Measurements from ENCODE around the gene KANSL1. TPM values are rescaled to one million over a fixed set of nuclear protein-coding genes. Genes with fewer than 3 reads are reported as not detected.

KANSL1 gene
- total RNA-seq, 1 donor from 2014 or later, result 121 TPM

DNA sequence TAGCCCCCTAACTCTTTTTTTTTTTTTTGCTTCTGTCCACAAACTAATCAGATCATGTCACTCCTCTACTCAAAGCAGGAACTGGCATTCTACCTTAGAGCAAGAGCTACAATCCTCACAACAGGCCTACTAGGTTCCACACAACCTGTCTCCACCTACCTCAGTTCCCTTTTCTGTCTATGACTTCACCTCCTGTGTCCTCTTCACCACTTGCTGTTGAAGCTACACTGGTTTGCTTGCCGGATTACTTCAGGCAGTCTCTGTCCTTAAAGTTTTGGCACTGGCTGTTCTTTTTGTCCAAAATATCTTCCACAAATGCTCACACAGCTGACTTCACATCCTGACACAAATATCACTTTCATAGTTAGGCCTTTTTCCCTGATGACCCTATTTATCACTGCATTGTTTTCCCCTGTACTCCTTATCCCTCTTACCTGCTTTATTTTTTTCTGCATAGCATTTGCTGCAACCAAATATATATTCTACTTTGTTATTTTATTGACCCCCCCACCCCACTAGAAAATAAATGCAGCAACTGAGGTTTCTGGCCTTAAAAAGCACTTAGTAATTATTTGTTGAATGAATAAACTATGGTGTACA is 72.0 kb downstream of the KANSL1 start:
- Mint-ChIP-seq H3K27ac (ENCODE audit: unreplicated experiment) (no peak overlapping the region), H3K27me3 (ENCODE audit: low read depth) (no peaks in the 10 kb centered on the region), H3K4me1 (peaks cover 56% of the 10 kb centered on the region), H3K4me3 (no peak overlapping the region), H3K36me3 (ENCODE audit: low read depth) (no peaks in the 10 kb centered on the region), H3K9me3 (no peaks in the 10 kb centered on the region)
- TF ChIP-seq, protein P1, sequence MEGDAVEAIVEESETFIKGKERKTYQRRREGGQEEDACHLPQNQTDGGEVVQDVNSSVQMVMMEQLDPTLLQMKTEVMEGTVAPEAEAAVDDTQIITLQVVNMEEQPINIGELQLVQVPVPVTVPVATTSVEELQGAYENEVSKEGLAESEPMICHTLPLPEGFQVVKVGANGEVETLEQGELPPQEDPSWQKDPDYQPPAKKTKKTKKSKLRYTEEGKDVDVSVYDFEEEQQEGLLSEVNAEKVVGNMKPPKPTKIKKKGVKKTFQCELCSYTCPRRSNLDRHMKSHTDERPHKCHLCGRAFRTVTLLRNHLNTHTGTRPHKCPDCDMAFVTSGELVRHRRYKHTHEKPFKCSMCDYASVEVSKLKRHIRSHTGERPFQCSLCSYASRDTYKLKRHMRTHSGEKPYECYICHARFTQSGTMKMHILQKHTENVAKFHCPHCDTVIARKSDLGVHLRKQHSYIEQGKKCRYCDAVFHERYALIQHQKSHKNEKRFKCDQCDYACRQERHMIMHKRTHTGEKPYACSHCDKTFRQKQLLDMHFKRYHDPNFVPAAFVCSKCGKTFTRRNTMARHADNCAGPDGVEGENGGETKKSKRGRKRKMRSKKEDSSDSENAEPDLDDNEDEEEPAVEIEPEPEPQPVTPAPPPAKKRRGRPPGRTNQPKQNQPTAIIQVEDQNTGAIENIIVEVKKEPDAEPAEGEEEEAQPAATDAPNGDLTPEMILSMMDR (conservative IDR thresholded peaks at IDR 0.05), result no peak
- no peak for DNase-seq (ENCODE audit: low read depth, low spot score)

DNA sequence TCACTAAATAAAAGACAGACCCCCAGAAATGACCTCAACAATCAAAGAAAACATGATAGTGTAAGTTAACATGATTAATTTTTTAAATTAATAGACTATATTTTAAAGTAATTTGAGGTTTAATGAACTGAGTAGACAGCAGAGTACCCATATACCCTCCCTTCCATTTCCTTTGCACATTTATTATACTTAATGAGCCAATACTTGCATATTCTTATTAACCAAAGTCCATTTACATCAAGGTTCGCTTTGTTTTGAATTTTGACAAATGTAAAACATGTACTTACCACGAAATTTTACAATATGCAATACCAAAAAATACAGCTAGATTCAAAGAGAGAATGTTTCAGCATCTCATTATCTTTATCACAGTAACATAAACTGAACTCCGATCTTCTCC is 72.7 kb downstream of the KANSL1 start:
- Mint-ChIP-seq H3K9me3 (no peaks in the 10 kb centered on the region), H3K4me1 (peaks cover 60% of the 10 kb centered on the region), H3K36me3 (ENCODE audit: low read depth) (no peaks in the 10 kb centered on the region), H3K27ac (ENCODE audit: unreplicated experiment) (no peak overlapping the region), H3K4me3 (no peak overlapping the region), H3K27me3 (ENCODE audit: low read depth) (no peaks in the 10 kb centered on the region)
- TF ChIP-seq, protein P1 (conservative IDR thresholded peaks at IDR 0.05), result no peak
- no peak for DNase-seq (ENCODE audit: low read depth, low spot score)

DNA sequence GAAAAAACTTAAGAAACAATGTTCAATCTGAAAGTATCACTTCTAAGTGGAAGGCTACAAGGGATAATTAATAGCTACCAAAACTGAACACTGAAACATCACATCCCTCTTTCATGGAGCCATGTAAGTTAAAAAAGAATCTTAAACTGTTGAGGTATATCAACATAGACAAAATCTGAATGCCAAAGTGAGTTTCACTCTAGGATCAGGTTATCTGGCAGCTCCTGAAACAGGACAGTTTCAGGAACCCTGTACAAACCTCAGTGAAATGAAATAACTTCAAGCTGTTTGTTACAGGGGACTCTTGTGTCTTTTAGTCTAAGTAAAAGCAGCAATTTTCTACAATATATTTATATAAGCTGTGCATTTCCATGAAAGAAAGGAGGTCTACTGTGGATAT is 73.2 kb downstream of the KANSL1 start:
- peaks cover 65% of the 10 kb centered on the region for H3K4me1 Mint-ChIP-seq

DNA sequence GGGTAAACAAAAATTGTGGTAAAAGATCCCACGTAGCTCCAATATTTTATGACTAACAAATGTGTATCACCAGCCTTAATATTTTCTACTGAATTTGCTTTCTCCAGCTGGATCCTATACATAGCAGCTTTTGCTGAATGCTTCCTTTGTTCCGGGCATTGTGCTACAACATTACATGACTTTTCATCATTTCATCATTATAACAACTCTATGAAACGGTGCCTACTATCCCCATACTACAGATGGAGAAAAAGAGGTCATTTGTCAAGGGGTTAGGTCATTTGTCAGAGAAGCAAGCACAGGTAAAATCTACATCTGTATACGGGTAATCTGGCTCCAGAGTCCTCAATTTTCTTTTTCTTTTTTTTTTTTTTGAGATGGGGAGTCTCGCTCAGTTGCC is 74.3 kb downstream of the KANSL1 start:
- Mint-ChIP-seq H3K27me3 (ENCODE audit: low read depth) (no peaks in the 10 kb centered on the region), H3K36me3 (ENCODE audit: low read depth) (no peaks in the 10 kb centered on the region), H3K9me3 (no peaks in the 10 kb centered on the region), H3K27ac (ENCODE audit: unreplicated experiment) (no peak overlapping the region), H3K4me1 (peaks cover 60% of the 10 kb centered on the region), H3K4me3 (no peak overlapping the region)
- DNase-seq (ENCODE audit: low read depth, low spot score), result no peak
- TF ChIP-seq, protein P1 (conservative IDR thresholded peaks at IDR 0.05), result no peak

More for the DNA sequence above, 73.2 kb downstream of the KANSL1 start:
- no peaks in the 10 kb centered on the region for H3K27me3 Mint-ChIP-seq (ENCODE audit: low read depth)
- DNase-seq (ENCODE audit: low read depth, low spot score), result no peak
- H3K27ac Mint-ChIP-seq (ENCODE audit: unreplicated experiment), result no peak overlapping the region
- no peaks in the 10 kb centered on the region for H3K36me3 Mint-ChIP-seq (ENCODE audit: low read depth)
- TF ChIP-seq, protein P1 (conservative IDR thresholded peaks at IDR 0.05), result no peak
- H3K4me3 Mint-ChIP-seq, result no peak overlapping the region
- no peaks in the 10 kb centered on the region for H3K9me3 Mint-ChIP-seq

DNA sequence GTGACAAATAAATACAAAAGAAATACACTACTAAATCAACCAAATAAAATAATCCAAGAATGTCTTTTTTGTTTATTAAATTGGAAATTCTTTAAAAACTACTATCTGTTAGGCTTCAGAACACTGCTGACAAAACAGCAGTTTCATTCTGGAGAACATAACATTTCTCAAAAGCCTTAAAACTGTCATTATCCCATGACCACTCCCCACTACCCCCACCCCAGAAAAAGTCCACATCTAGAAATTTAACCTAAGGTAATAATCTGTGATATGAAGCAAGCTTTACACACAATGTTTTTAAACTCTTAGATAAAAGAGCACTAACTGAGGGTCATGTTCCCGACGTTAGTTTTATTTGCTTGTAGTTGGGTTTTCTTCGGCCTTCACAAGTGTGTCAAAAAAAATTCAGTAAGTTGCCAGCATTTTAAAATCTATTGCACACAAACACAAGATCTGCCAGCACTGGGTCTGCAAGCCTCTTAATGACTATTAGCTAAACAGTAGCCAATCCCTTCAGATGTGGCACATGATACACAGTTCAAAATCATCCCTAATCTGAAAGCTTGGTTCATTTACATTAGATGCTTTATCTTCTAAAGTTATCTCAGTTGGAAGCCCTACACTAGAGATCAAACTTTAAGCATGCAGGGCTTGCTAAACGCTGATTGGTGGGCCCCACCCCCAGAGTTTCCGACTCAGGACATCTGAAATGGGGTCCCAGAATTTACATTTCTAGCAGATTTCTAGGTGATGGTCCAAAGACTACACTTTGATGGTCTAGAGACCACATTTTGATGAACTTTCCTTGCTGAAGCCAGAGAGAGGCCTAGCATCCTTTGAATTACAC is 75.2 kb downstream of the KANSL1 start:
- no peak for DNase-seq (ENCODE audit: low read depth, low spot score)
- no peaks in the 10 kb centered on the region for H3K9me3 Mint-ChIP-seq
- TF ChIP-seq, protein P1 (conservative IDR thresholded peaks at IDR 0.05), result no peak
- peaks cover 2% of the 10 kb centered on the region for H3K36me3 Mint-ChIP-seq (ENCODE audit: low read depth)
- peaks cover 68% of the 10 kb centered on the region for H3K4me1 Mint-ChIP-seq
- H3K4me3 Mint-ChIP-seq, result no peak overlapping the region
- no peaks in the 10 kb centered on the region for H3K27me3 Mint-ChIP-seq (ENCODE audit: low read depth)
- no peak overlapping the region for H3K27ac Mint-ChIP-seq (ENCODE audit: unreplicated experiment)

Measured in neural crest cell (in vitro differentiated cells).